Heart left ventricle (tissue), 16 donors: ENCODE results near the gene SLC44A1. TPM values are rescaled to one million over a fixed set of nuclear protein-coding genes. Genes with fewer than 3 reads are reported as not detected.
A peak's percentile ranks its signal among the peaks of the same experiment; 100 is the strongest.

Source experiments
- ATAC-seq, 4 donors: fragments of 200-7000 bp; cut with Tn5 transposase; one replicate each; pipeline ENCODE4 v1.9.1; 2020 to 2022; ENCODE audit warnings: moderate library complexity in 4 of 4, mild to moderate bottlenecking in 3 of 4, moderate number of reproducible peaks in 1 of 4
- DNase-seq, 5 donors: peaks; one replicate each; pipeline ENCODE4 v3.0.0-alpha.2; 2020
- H3K27ac ChIP-seq, 12 donors: fragments of 200-600 bp; sonication (generic) in 4 of 12; one replicate each; pipeline versions ENCODE4 v1.5.0 to v1.8.0; 2016 to 2022; ENCODE audit warnings: mild to moderate bottlenecking in 2 of 12
- H3K27me3 ChIP-seq, 9 donors: fragments of 200-600 bp; sonication (generic) in 2 of 9; one replicate each; pipeline versions ENCODE4 v1.5.1 to v1.8.0; 2016 to 2022; ENCODE audit warnings: mild to moderate bottlenecking in 3 of 9
- H3K36me3 ChIP-seq, 9 donors: fragments of 200-600 bp; sonication (generic) in 2 of 9; one replicate each; pipeline versions ENCODE4 v1.5.0 to v1.8.0; 2018 to 2022; ENCODE audit warnings: mild to moderate bottlenecking in 2 of 9
- H3K4me1 ChIP-seq, 12 donors: fragments of 200-600 bp; sonication (generic) in 4 of 12; one replicate each; pipeline versions ENCODE4 v1.5.0 to v1.8.0; 2016 to 2022; ENCODE audit warnings: mild to moderate bottlenecking in 3 of 12
- H3K4me3 ChIP-seq, 12 donors: fragments of 200-600 bp; sonication (generic) in 4 of 12; one replicate each; pipeline versions ENCODE4 v1.5.0 to v1.8.0; 2017 to 2022; ENCODE audit warnings: mild to moderate bottlenecking in 9 of 12, moderate library complexity in 4 of 12
- H3K9me3 ChIP-seq, 12 donors: fragments of 200-600 bp; sonication (generic) in 4 of 12; one replicate each; pipeline versions ENCODE4 v1.5.0 to v1.8.0; 2016 to 2022; ENCODE audit warnings: mild to moderate bottlenecking in 1 of 12
- CTCF ChIP-seq, 12 donors: fragments of 200-600 bp; sonication (generic) in 4 of 12; IDR thresholded peaks; one replicate each; pipeline versions ENCODE4 v1.5.0 to v1.8.0; 2018 to 2022; ENCODE audit warnings: antibody characterized with exemption in 12 of 12, mild to moderate bottlenecking in 5 of 12
- POLR2A ChIP-seq, 2 donors: fragments of 450-650 bp; IDR thresholded peaks; one replicate each; pipeline ENCODE4 v1.6.1; 2017; ENCODE audit warnings: antibody characterized with exemption in 2 of 2, mild to moderate bottlenecking in 2 of 2, moderate library complexity in 2 of 2
- WGBS, 4 donors: extraction: QIAGEN DNeasy Blood & Tissue Kit in 2 of 4; methylation state at CpG; one replicate each; pipeline versions ENCODE4 v1.1.5 to v1.1.7; 2013 to 2018; 5-methylcytosine and 5-hydroxymethylcytosine counted together
- intact Hi-C, 10 donors: fragments of 100-400 bp; cut with DNase I; formaldehyde crosslinking; loops; one replicate each; pipeline versions ENCODE4 v1.11.1 to v1.14.2; 2022
- polyA plus RNA-seq, 2 donors: library from polyadenylated mRNA; stranded (reverse); fragments of 200-250 nt; gene quantifications; one replicate each; pipeline ENCODE4 v1.2.3, GENCODE V29; 2013
- total RNA-seq, 9 donors: library from RNA; depleted of rRNA in 2 of 9; stranded (reverse); fragments of >200 nt in 2 of 9; fragmentation: NEBNext Ultra II Directional in 3 of 9; extraction: Animal tissue kit (Norgen Biotek cat#: 25700) in 3 of 9; gene quantifications; one replicate each; pipeline versions ENCODE4 v1.1.0 to v1.2.4, GENCODE V29; 2016 to 2023
- donor health status: ischemic (EF 13 %, LVEDD 7.1; RV severe dilation, severe dysfunction).
- donor health status: healthy with polysubstance abuse.
- donor health status: DM: no; HTN: yes; CAD: no.
- donor health status: DM: no; HTN: no; CAD: no.
- donor health status: ischemic (EF 25% LVEDD 6.9; RV normal size, moderate dysfunction).
- donor health status: ischemic (EF 25% LVEDD 5.7; RV mildly dilated, moderate dysfunction).
- donor health status: healthy.
- donor health status: DM: yes; HTN: yes; CAD: no.
- donor health status: ischemic (EF 35%, LVEDD 5.7; RV mildly dilated, moderate dysfunction).
- donor health status: nonischemic (EF 11% LVEDD 7.7; RV severe dilation, severe dysfunction).
- donor health status: DM: yes; HTN: yes; CAD: no.
- donor health status: PGD.
- donor health status: ischemic (EF 29% LVEDD 5.4; RV normal size, mild dysfunction).
- donor health status: nonischemic (EF 23%, LVEDD 6.1; RV moderate dilation, normal function).

SLC44A1 gene
- total and polyA plus RNA-seq, 11 donors, result 5.1 to 29.4 (median 21.3) TPM

- whole genome bisulfite sequencing, 4 donors, result 82 to 92% (median 87%) methylated on average over 3 of the region's 3 CpGs
- no peak overlapping the region for H3K4me3 ChIP-seq
- intact Hi-C loops, result no loop called here
- peaks cover 0 to 9% (median 0%) of the 10 kb centered on the region in 12 donors for H3K4me1 ChIP-seq
- no peak for DNase-seq
- H3K27me3 ChIP-seq, result no peaks in the 10 kb centered on the region
- peaks cover 0 to 3% (median 0%) of the 10 kb centered on the region in 12 donors for H3K9me3 ChIP-seq
- no peak overlapping the region for H3K27ac ChIP-seq
- ATAC-seq, result no peak
- TF ChIP-seq POLR2A (IDR thresholded peaks at IDR 0.05) (no peak), CTCF (IDR thresholded peaks at IDR 0.05) (no peak)
- peaks cover 0 to 59% (median 45%) of the 10 kb centered on the region in 9 donors for H3K36me3 ChIP-seq
Observed at GRCh38 chr9:105466898-105467455, 222.5 kb downstream of the SLC44A1 start.

- no peak for DNase-seq
- Histone ChIP-seq H3K4me1 (peaks cover 0 to 3% (median 0%) of the 10 kb centered on the region in 12 donors), H3K9me3 (peaks cover 0 to 3% (median 0%) of the 10 kb centered on the region in 12 donors), H3K4me3 (no peak overlapping the region), H3K27ac (no peak overlapping the region), H3K36me3 (peaks cover 0 to 61% (median 51%) of the 10 kb centered on the region in 9 donors), H3K27me3 (no peaks in the 10 kb centered on the region)
- 90 to 97% (median 96%) methylated on average over 1 of the region's 1 CpG for WGBS, 4 donors
- TF ChIP-seq CTCF (IDR thresholded peaks at IDR 0.05) (no peak), POLR2A (IDR thresholded peaks at IDR 0.05) (no peak)
- ATAC-seq, result no peak
- intact Hi-C loops, result no loop called here
Observed at GRCh38 chr9:105468875-105469274, 224.4 kb downstream of the SLC44A1 start.

GRCh38 chr9:105473221-105473620 is 228.8 kb downstream of the SLC44A1 start:
- Histone ChIP-seq H3K4me3 (no peak overlapping the region), H3K9me3 (peaks cover 0 to 3% (median 0%) of the 10 kb centered on the region in 12 donors), H3K27me3 (no peaks in the 10 kb centered on the region), H3K4me1 (no peaks in the 10 kb centered on the region), H3K27ac (no peak overlapping the region), H3K36me3 (peaks cover 0 to 28% (median 17%) of the 10 kb centered on the region in 9 donors)
- TF ChIP-seq POLR2A (IDR thresholded peaks at IDR 0.05) (no peak), CTCF (IDR thresholded peaks at IDR 0.05) (no peak)
- DNase-seq, result no peak
- intact Hi-C loops, result loop anchor here in 4 of 10 donors (5.0 to 10.0 kb wide), 2 partner anchors 41 to 48 kb away; no protein-coding TSS in a partner anchor
- WGBS, 4 donors, result 93 to 96% (median 94%) methylated on average over 2 of the region's 2 CpGs
- no peak for ATAC-seq

- no peaks in the 10 kb centered on the region for H3K27me3 ChIP-seq
- TF ChIP-seq POLR2A (IDR thresholded peaks at IDR 0.05) (no peak), CTCF (IDR thresholded peaks at IDR 0.05) (peak in 10 of 12 donors; percentile 7 to 52 (median 35))
- H3K4me1 ChIP-seq, result no peaks in the 10 kb centered on the region
- H3K4me3 ChIP-seq, result no peak overlapping the region
- intact Hi-C loops, result loop anchor here in 8 of 10 donors (2.0 to 10.0 kb wide), 3 partner anchors 48 to 51 kb away; no protein-coding TSS in a partner anchor
- no peaks in the 10 kb centered on the region for H3K9me3 ChIP-seq
- no peak for DNase-seq
- ATAC-seq, result no peak
- H3K27ac ChIP-seq, result no peak overlapping the region
- peaks cover 0 to 16% (median 7%) of the 10 kb centered on the region in 9 donors for H3K36me3 ChIP-seq
- WGBS, 4 donors, result 62 to 76% (median 72%) methylated on average over 2 of the region's 2 CpGs
Observed at GRCh38 chr9:105475302-105475701, 230.9 kb downstream of the SLC44A1 start.
